ENCODE measurements around the gene ANKRD17.

Gene ANKRD17

DNA sequence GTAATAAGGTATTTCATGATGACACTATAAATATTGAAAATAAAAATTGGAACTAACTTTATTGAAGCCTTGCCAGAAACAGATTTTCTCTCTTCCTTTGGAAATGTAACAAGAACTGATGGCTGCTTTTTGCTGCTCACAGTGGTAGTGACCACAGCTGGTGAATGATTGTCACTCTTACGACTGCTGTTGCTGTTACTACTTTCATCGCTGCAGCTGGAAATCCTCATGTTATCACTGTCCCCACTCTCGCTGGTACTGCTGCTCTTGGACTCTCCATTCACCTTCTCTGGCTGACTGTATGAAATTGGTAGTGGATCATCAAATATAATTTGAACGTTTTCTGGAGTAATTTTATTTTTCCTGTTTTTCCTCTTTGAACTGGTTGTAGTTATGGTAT lies 160.6 kb downstream of the ANKRD17 start:
- no peaks in the 10 kb centered on the region for H3K79me2 ChIP-seq (ENCODE audit: insufficient read depth, low read length)

DNA sequence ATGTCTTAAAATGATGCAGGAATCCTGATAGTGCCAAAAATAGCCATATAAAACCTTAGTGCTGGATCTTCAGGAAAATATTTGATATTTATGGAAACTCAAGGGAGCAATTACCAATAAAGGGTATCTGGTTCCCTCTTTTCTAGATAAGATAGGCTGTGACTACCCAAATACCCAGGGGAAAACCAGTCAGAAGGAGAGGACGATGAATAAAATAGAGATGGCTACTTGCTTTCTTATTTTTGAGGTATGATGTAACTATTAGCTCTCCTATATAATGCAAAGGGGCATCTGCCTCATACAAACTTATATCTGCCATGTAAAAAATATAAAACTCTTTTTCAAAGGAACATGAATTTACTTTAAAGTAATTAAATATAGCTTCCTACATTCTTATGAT lies 165.7 kb downstream of the ANKRD17 start:
- Histone ChIP-seq H3K27ac (ENCODE audit: low read length) (no peak overlapping the region), H3K9me3 (ENCODE audit: insufficient read depth, low read length, severe bottlenecking) (no peaks in the 10 kb centered on the region), H3K27me3 (ENCODE audit: insufficient read depth, low read length, poor library complexity) (no peaks in the 10 kb centered on the region), H3K4me3 (ENCODE audit: low read depth in 1 of 2, low read length in 2 of 2) (no peak overlapping the region), H3K79me2 (ENCODE audit: insufficient read depth, low read length) (peaks cover 9% of the 10 kb centered on the region), H3K36me3 (ENCODE audit: insufficient read depth, low read length) (peaks cover 70% of the 10 kb centered on the region), H2AFZ (ENCODE audit: low read depth, low read length) (no peak overlapping the region), H4K20me1 (ENCODE audit: insufficient read depth, low read length) (no peaks in the 10 kb centered on the region), H3K9ac (ENCODE audit: low read depth, low read length) (no peak overlapping the region), H3K4me1 (ENCODE audit: insufficient read depth, low read length) (no peaks in the 10 kb centered on the region), H3K4me2 (ENCODE audit: insufficient read depth, low read length) (no peak overlapping the region)
- TF ChIP-seq, protein P1, sequence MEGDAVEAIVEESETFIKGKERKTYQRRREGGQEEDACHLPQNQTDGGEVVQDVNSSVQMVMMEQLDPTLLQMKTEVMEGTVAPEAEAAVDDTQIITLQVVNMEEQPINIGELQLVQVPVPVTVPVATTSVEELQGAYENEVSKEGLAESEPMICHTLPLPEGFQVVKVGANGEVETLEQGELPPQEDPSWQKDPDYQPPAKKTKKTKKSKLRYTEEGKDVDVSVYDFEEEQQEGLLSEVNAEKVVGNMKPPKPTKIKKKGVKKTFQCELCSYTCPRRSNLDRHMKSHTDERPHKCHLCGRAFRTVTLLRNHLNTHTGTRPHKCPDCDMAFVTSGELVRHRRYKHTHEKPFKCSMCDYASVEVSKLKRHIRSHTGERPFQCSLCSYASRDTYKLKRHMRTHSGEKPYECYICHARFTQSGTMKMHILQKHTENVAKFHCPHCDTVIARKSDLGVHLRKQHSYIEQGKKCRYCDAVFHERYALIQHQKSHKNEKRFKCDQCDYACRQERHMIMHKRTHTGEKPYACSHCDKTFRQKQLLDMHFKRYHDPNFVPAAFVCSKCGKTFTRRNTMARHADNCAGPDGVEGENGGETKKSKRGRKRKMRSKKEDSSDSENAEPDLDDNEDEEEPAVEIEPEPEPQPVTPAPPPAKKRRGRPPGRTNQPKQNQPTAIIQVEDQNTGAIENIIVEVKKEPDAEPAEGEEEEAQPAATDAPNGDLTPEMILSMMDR (IDR thresholded peaks at IDR 0.05; ENCODE audit: borderline replicate concordance, extremely low read depth, low read length, poor library complexity, severe bottlenecking) = no peak
- TF ChIP-seq EZH2 (IDR thresholded peaks at IDR 0.05; ENCODE audit: borderline replicate concordance, low read depth, low read length, severe bottlenecking) = no peak
- DNase-seq = no peak
- ATAC-seq (ENCODE audit: insufficient read depth, low read depth) = no peak

More for the DNA sequence above, 160.6 kb downstream of the ANKRD17 start:
- Histone ChIP-seq H3K27me3 (ENCODE audit: insufficient read depth, low read length, poor library complexity) (no peaks in the 10 kb centered on the region), H3K4me3 (ENCODE audit: low read depth in 1 of 2, low read length in 2 of 2) (no peak overlapping the region), H3K9ac (ENCODE audit: low read depth, low read length) (no peak overlapping the region), H3K36me3 (ENCODE audit: insufficient read depth, low read length) (peaks cover 86% of the 10 kb centered on the region), H3K27ac (ENCODE audit: low read length) (no peak overlapping the region), H3K9me3 (ENCODE audit: insufficient read depth, low read length, severe bottlenecking) (no peaks in the 10 kb centered on the region), H3K4me1 (ENCODE audit: insufficient read depth, low read length) (no peaks in the 10 kb centered on the region), H2AFZ (ENCODE audit: low read depth, low read length) (no peak overlapping the region), H3K4me2 (ENCODE audit: insufficient read depth, low read length) (no peak overlapping the region), H4K20me1 (ENCODE audit: insufficient read depth, low read length) (no peaks in the 10 kb centered on the region)
- no peak for TF ChIP-seq EZH2 (IDR thresholded peaks at IDR 0.05; ENCODE audit: borderline replicate concordance, low read depth, low read length, severe bottlenecking)
- TF ChIP-seq, protein P1 (IDR thresholded peaks at IDR 0.05; ENCODE audit: borderline replicate concordance, extremely low read depth, low read length, poor library complexity, severe bottlenecking) = no peak
- DNase-seq (no peak), ATAC-seq (ENCODE audit: insufficient read depth, low read depth) (no peak)

DNA sequence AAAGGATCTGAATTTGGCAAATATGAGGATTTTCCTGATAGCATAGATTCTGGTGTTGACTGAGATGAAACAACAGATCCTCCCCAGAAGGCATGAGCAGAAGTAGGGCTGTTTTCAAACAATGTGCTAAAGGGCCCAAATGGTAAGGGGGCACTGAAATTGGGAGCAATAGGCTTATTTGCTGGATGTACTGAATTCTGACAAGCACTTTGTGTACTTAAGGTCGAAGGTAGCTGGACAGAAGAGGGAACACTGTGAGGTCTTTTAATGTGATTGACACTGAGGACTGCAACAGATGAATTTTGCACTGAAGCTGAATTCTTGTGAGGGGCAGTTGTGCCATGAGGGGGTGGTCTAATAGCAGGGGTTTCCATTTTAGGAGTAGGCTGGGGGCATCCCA lies 167.9 kb downstream of the ANKRD17 start:
- TF ChIP-seq, protein P1 (IDR thresholded peaks at IDR 0.05; ENCODE audit: borderline replicate concordance, extremely low read depth, low read length, poor library complexity, severe bottlenecking) = no peak
- TF ChIP-seq EZH2 (IDR thresholded peaks at IDR 0.05; ENCODE audit: borderline replicate concordance, low read depth, low read length, severe bottlenecking) = no peak
- Histone ChIP-seq H3K79me2 (ENCODE audit: insufficient read depth, low read length) (peaks cover 21% of the 10 kb centered on the region), H3K36me3 (ENCODE audit: insufficient read depth, low read length) (peaks cover 69% of the 10 kb centered on the region), H2AFZ (ENCODE audit: low read depth, low read length) (no peak overlapping the region), H3K27ac (ENCODE audit: low read length) (no peak overlapping the region), H3K4me2 (ENCODE audit: insufficient read depth, low read length) (no peak overlapping the region), H3K4me1 (ENCODE audit: insufficient read depth, low read length) (peaks cover 3% of the 10 kb centered on the region; the same call in 1 of the 2 replicates), H3K4me3 (ENCODE audit: low read depth in 1 of 2, low read length in 2 of 2) (no peak overlapping the region), H3K9me3 (ENCODE audit: insufficient read depth, low read length, severe bottlenecking) (no peaks in the 10 kb centered on the region), H4K20me1 (ENCODE audit: insufficient read depth, low read length) (no peaks in the 10 kb centered on the region), H3K9ac (ENCODE audit: low read depth, low read length) (no peak overlapping the region), H3K27me3 (ENCODE audit: insufficient read depth, low read length, poor library complexity) (no peaks in the 10 kb centered on the region)
- ATAC-seq (ENCODE audit: insufficient read depth, low read depth) (no peak), DNase-seq (no peak)

DNA sequence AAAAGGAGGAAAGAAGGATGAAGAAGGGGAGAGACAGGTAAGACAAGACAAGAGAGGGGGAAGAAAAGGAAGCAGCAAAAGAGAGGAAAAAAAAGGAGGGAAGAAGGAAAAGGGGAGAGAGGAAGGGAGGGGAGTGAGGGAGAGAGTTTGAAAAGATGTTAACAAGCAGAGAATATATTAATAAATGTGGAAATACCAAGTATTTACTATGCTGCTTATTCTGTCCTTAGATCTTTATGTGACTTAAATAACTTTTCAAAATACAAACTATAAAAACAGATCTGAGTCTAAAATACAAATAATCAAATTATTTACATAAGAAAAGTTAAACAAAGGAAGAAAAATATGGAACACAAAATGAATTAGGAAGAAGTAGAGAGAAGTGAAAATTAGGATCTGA lies 170.7 kb downstream of the ANKRD17 start:
- ATAC-seq (ENCODE audit: insufficient read depth, low read depth) (no peak), DNase-seq (no peak)
- peaks cover 76% of the 10 kb centered on the region for H3K36me3 ChIP-seq (ENCODE audit: insufficient read depth, low read length)
- TF ChIP-seq, protein P1 (IDR thresholded peaks at IDR 0.05; ENCODE audit: borderline replicate concordance, extremely low read depth, low read length, poor library complexity, severe bottlenecking) = no peak
- no peak for TF ChIP-seq EZH2 (IDR thresholded peaks at IDR 0.05; ENCODE audit: borderline replicate concordance, low read depth, low read length, severe bottlenecking)
- H3K4me3 ChIP-seq (ENCODE audit: low read depth in 1 of 2, low read length in 2 of 2) = no peak overlapping the region
- no peak overlapping the region for H3K27ac ChIP-seq (ENCODE audit: low read length)
- H3K9ac ChIP-seq (ENCODE audit: low read depth, low read length) = no peak overlapping the region
- no peaks in the 10 kb centered on the region for H3K27me3 ChIP-seq (ENCODE audit: insufficient read depth, low read length, poor library complexity)
- H3K79me2 ChIP-seq (ENCODE audit: insufficient read depth, low read length) = peaks cover 21% of the 10 kb centered on the region
- H2AFZ ChIP-seq (ENCODE audit: low read depth, low read length) = no peak overlapping the region
- no peak overlapping the region for H3K4me2 ChIP-seq (ENCODE audit: insufficient read depth, low read length)
- peaks cover 3% of the 10 kb centered on the region; the same call in 1 of the 2 replicates for H3K4me1 ChIP-seq (ENCODE audit: insufficient read depth, low read length)
- no peaks in the 10 kb centered on the region for H4K20me1 ChIP-seq (ENCODE audit: insufficient read depth, low read length)
- no peaks in the 10 kb centered on the region for H3K9me3 ChIP-seq (ENCODE audit: insufficient read depth, low read length, severe bottlenecking)
